ENCODE data around the gene NF2.

- TF ChIP-seq CTCF (conservative IDR thresholded peaks at IDR 0.05; ENCODE audit: low read length) (no peak), EZH2phosphoT487 (IDR thresholded peaks at IDR 0.05; ENCODE audit: borderline replicate concordance) (no peak)
Measured at GRCh38 chr22:29702931-29703501, 99.6 kb downstream of the NF2 start.
